Measurements from ENCODE around the gene SCAMP1. TPM values are rescaled to one million over a fixed set of nuclear protein-coding genes. Genes with fewer than 3 reads are reported as not detected.

Gene SCAMP1
- total and polyA plus RNA-seq, 2 of the 8 experiments (the other 6 are each of a cell fraction or from before 2014, with no cell fraction given): 18.6 to 55.9 TPM

DNA sequence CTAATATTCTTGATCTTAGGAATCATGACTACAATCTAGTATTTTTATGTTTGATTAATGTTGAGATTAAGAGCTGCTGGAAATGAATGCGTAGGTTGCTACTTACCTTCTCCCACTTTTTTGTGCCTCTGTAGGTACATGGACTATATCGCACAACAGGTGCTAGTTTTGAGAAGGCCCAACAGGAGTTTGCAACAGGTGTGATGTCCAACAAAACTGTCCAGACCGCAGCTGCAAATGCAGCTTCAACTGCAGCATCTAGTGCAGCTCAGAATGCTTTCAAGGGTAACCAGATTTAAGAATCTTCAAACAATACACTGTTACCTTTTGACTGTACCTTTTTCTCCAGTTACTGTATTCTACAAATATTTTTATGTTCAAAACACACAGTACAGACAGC is 115.0 kb downstream of the SCAMP1 start:
- no peak overlapping the region for H4K8ac ChIP-seq (ENCODE audit: extremely low read depth, insufficient read depth, low read length)
- H3K9me3 ChIP-seq (ENCODE audit: insufficient read depth in 2 of 2, low read depth in 1 of 2, low read length in 1 of 2): no peaks in the 10 kb centered on the region
- 87% methylated on average over 3 of the region's 3 CpGs; no CpG with 5 or more reads in 1 of the 2 experiments for WGBS, 2 experiments (ENCODE audit: extremely low coverage in 1 of 2, insufficient coverage in 1 of 2, insufficient read length in 1 of 2, insufficient replicate concordance in 2 of 2, low coverage in 1 of 2, low lambda C conversion rate in 2 of 2, missing lambda C conversion rate in 1 of 2)
- no peak overlapping the region for H3K14ac ChIP-seq (ENCODE audit: insufficient read length)
- ChIA-PET CTCF (ENCODE audit: partially characterized antibody) (interaction anchor here (1.0 kb wide), 1 partner anchor 8 kb away, joined by 3 read pairs; no protein-coding TSS in a partner anchor), POLR2A (ENCODE audit: partially characterized antibody) (no interaction called here)
- H4K91ac ChIP-seq (replicated peaks; ENCODE audit: insufficient read length, low read length): no peak overlapping the region
- no peak overlapping the region for H3K56ac ChIP-seq (replicated peaks; ENCODE audit: insufficient read length, low read depth, low read length)
- no peak overlapping the region for H2BK12ac ChIP-seq (ENCODE audit: low read depth, low read length)
- H3K27ac ChIP-seq (ENCODE audit: low read depth, low read length): no peak overlapping the region
- no peaks in the 10 kb centered on the region for H3K79me1 ChIP-seq (ENCODE audit: low read depth, low read length)
- H3K4ac ChIP-seq (replicated peaks; ENCODE audit: insufficient read length, low read depth, low read length): no peak overlapping the region
- H2BK15ac ChIP-seq (ENCODE audit: low read length): no peak overlapping the region
- H3K4me2 ChIP-seq (ENCODE audit: insufficient read depth in 1 of 2, low read depth in 2 of 2, low read length in 2 of 2): no peak overlapping the region
- H3K36me3 ChIP-seq (ENCODE audit: control insufficient read depth in 2 of 4, insufficient read depth in 4 of 4, low read length in 3 of 4): peaks cover 0 to 3% (median under 1%) of the 10 kb centered on the region in 4 experiments; a peak in 1 of 8 replicates
- H3K4me3 ChIP-seq (ENCODE audit: extremely low read depth in 1 of 4, insufficient read depth in 2 of 4, low read depth in 3 of 4, low read length in 4 of 4): no peak overlapping the region
- no peak for FAIRE-seq
- H2BK20ac ChIP-seq (ENCODE audit: low read length): no peak overlapping the region
- no peaks in the 10 kb centered on the region for H3K79me2 ChIP-seq (ENCODE audit: control insufficient read depth in 1 of 2, insufficient read depth in 2 of 2, low read length in 2 of 2)
- H3K23me2 ChIP-seq (ENCODE audit: low read depth, low read length): no peaks in the 10 kb centered on the region
- no peak overlapping the region for H3K18ac ChIP-seq (ENCODE audit: extremely low read depth, low read length)
- H2BK5ac ChIP-seq (ENCODE audit: low read depth, low read length): no peak overlapping the region
- no peak overlapping the region for H4K5ac ChIP-seq (ENCODE audit: insufficient read length, low read depth, low read length)
- no peak overlapping the region for H3K23ac ChIP-seq (ENCODE audit: insufficient read length)
- H2AFZ ChIP-seq (ENCODE audit: low read length): no peak overlapping the region
- no peaks in the 10 kb centered on the region for H3K4me1 ChIP-seq (replicated peaks in 1 of 4; ENCODE audit: control insufficient read depth in 3 of 4, insufficient read depth in 4 of 4, low read length in 3 of 4)
- H2BK120ac ChIP-seq (replicated peaks; ENCODE audit: low read depth, low read length): no peak overlapping the region
- DNase-seq (ENCODE audit: low read depth in 1 of 2, low spot score in 2 of 2): no peak
- H4K20me1 ChIP-seq (replicated peaks in 1 of 2; ENCODE audit: control insufficient read depth in 1 of 2, insufficient read depth in 2 of 2, low read length in 2 of 2): no peaks in the 10 kb centered on the region
- H3K27me3 ChIP-seq (replicated peaks in 1 of 4; ENCODE audit: control insufficient read depth in 3 of 4, extremely low read depth in 1 of 4, insufficient read depth in 3 of 4, low read length in 3 of 4): no peaks in the 10 kb centered on the region
- TF ChIP-seq KDM4A (IDR thresholded peaks at IDR 0.05; ENCODE audit: low read depth, low read length, severe bottlenecking) (no peak), TEAD4 (IDR thresholded peaks at IDR 0.05; ENCODE audit: low read depth, low read length) (no peak)
- TF ChIP-seq, protein P1, sequence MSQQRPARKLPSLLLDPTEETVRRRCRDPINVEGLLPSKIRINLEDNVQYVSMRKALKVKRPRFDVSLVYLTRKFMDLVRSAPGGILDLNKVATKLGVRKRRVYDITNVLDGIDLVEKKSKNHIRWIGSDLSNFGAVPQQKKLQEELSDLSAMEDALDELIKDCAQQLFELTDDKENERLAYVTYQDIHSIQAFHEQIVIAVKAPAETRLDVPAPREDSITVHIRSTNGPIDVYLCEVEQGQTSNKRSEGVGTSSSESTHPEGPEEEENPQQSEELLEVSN (IDR thresholded peaks at IDR 0.05): no peak
- H2AK5ac ChIP-seq (ENCODE audit: low read depth, low read length): no peak overlapping the region
- no peak overlapping the region for H3K9ac ChIP-seq (replicated peaks in 1 of 4; ENCODE audit: extremely low read depth in 1 of 4, low read depth in 3 of 4, low read length in 3 of 4)
